IMR-90 (cell line): ENCODE results near the gene FAM20B.

Experiments used
- CEBPB ChIP-seq: IDR thresholded peaks from 2 replicates; pipeline ENCODE4 v1.6.1; 2012; ENCODE audit warnings: low read depth, low read length, improper control_type of control experiment
- CTCF ChIP-seq: conservative IDR thresholded peaks from 2 replicates; pipeline ENCODE4 v1.5.1; 2012; ENCODE audit warnings: mild to moderate bottlenecking, low read depth, low read length, improper control_type of control experiment
- FOS ChIP-seq: fragments of 150-350 bp; IDR thresholded peaks from 2 replicates; pipeline ENCODE4 v1.6.1; 2016; ENCODE audit warnings: low read depth, low read length
- MAFK ChIP-seq: IDR thresholded peaks from 2 replicates; pipeline ENCODE4 v1.6.1; 2012; ENCODE audit warnings: low read depth, low read length, improper control_type of control experiment
- MAZ ChIP-seq: IDR thresholded peaks from 2 replicates; pipeline ENCODE4 v1.6.1; 2012; ENCODE audit warnings: low read depth, mild to moderate bottlenecking, low read length, improper control_type of control experiment, moderate library complexity, borderline replicate concordance
- MXI1 ChIP-seq: IDR thresholded peaks from 2 replicates; pipeline ENCODE4 v1.6.1; 2012; ENCODE audit warnings: low read depth, mild to moderate bottlenecking, low read length, moderate library complexity, borderline replicate concordance
- NFE2L2 ChIP-seq: fragments of 150-350 bp; IDR thresholded peaks from 2 replicates; pipeline ENCODE4 v1.6.1; 2016; ENCODE audit warnings: low read depth, mild to moderate bottlenecking, low read length
- POLR2A ChIP-seq: IDR thresholded peaks from 2 replicates; pipeline ENCODE4 v1.6.1; 2012; ENCODE audit warnings: mild to moderate bottlenecking, low read depth, low read length
- RAD21 ChIP-seq: IDR thresholded peaks from 2 replicates; pipeline ENCODE4 v1.6.1; 2012; ENCODE audit warnings: low read length, improper control_type of control experiment
- RCOR1 ChIP-seq: IDR thresholded peaks from 2 replicates; pipeline ENCODE4 v1.6.1; 2012; ENCODE audit warnings: mild to moderate bottlenecking, low read length, improper control_type of control experiment; ENCODE audit not compliant: insufficient replicate concordance
- RFX5 ChIP-seq: IDR thresholded peaks from 2 replicates; pipeline ENCODE4 v1.8.0; 2012; ENCODE audit warnings: low read depth, mild to moderate bottlenecking, low read length, moderate library complexity
- SMC3 ChIP-seq: fragments of 150-350 bp; IDR thresholded peaks from 2 replicates; pipeline ENCODE4 v1.6.1; 2016; ENCODE audit warnings: low read depth, mild to moderate bottlenecking, antibody characterized with exemption, low read length, moderate library complexity
- TF ChIP-seq, protein P1 (sequence below): fragments of 150-350 bp; IDR thresholded peaks from 2 replicates; pipeline ENCODE4 v1.6.1; 2016; ENCODE audit warnings: low read depth, mild to moderate bottlenecking, low read length, moderate library complexity, borderline replicate concordance

DNA sequence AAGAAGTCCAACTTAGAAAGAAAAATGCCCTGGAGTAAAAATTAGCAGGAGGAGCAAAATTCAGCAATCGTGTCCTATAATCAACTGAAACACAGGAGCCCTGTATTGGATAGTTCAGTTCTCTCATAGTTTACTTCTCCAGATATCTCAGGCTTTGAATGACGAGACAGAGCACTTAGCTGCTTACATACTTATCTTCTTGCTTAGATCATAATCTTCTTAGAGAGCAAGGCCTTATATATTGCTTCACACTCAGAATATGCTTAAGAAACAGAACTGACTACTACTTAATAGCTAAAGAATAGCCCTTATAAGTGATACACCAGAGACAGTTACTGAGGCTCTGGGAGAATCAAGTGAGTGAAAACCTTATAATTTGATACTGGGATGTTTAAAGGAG lies 95.0 kb downstream of the FAM20B start:
- TF ChIP-seq POLR2A (no peak), CTCF (no peak), NFE2L2 (no peak), FOS (no peak), SMC3 (no peak), MAZ (no peak), MAFK (no peak), RAD21 (no peak), MXI1 (no peak), CEBPB (no peak), RCOR1 (no peak), RFX5 (no peak)
- TF ChIP-seq, protein P1, sequence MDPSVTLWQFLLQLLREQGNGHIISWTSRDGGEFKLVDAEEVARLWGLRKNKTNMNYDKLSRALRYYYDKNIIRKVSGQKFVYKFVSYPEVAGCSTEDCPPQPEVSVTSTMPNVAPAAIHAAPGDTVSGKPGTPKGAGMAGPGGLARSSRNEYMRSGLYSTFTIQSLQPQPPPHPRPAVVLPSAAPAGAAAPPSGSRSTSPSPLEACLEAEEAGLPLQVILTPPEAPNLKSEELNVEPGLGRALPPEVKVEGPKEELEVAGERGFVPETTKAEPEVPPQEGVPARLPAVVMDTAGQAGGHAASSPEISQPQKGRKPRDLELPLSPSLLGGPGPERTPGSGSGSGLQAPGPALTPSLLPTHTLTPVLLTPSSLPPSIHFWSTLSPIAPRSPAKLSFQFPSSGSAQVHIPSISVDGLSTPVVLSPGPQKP = no peak
